Uterus (tissue), 4 donors: ENCODE results near the gene RAD51AP2. TPM values are rescaled to one million over a fixed set of nuclear protein-coding genes. Genes with fewer than 3 reads are reported as not detected.
"Not testable (repeated sequence)": the region's sequence is repeated elsewhere in the genome, so short reads cannot be mapped to it uniquely, and the experiment has no call there.

Source experiments
- DNase-seq, 2 donors: peaks; one replicate each; pipeline ENCODE4 v3.0.0-alpha.2; 2019 to 2020
- H3K27ac ChIP-seq, 2 donors: fragments of 200-600 bp; sonication (generic); 1 replicate in 1 of 2; 2 replicates in 1 of 2; pipeline ENCODE4 v1.5.1; 2016 to 2018
- H3K27me3 ChIP-seq, 2 donors: fragments of 200-600 bp; sonication (generic); one replicate each; pipeline ENCODE4 v1.5.1; 2018 to 2019; ENCODE audit warnings: control low read depth in 1 of 2
- H3K36me3 ChIP-seq, 2 donors: fragments of 200-600 bp; sonication (generic); one replicate each; pipeline ENCODE4 v1.5.1; 2019; ENCODE audit warnings: control low read depth in 1 of 2
- H3K4me1 ChIP-seq, 2 donors: fragments of 200-600 bp; sonication (generic); one replicate each; pipeline ENCODE4 v1.5.1; 2018 to 2019; ENCODE audit warnings: control low read depth in 1 of 2
- H3K4me3 ChIP-seq, 2 donors: fragments of 200-600 bp; sonication (generic); 1 replicate in 1 of 2; 2 replicates in 1 of 2; pipeline ENCODE4 v1.5.1; 2018 to 2019; ENCODE audit warnings: mild to moderate bottlenecking in 1 of 2
- H3K9me3 ChIP-seq, 2 donors: fragments of 200-600 bp; sonication (generic); one replicate each; pipeline ENCODE4 v1.5.1; 2019; ENCODE audit warnings: control low read depth in 1 of 2
- POLR2A ChIP-seq, 2 donors: fragments of 450-650 bp; IDR thresholded peaks; one replicate each; pipeline ENCODE4 v1.6.1; 2016; ENCODE audit warnings: antibody characterized with exemption in 2 of 2, mild to moderate bottlenecking in 1 of 2, moderate library complexity in 1 of 2
- intact Hi-C: fragments of 100-400 bp; cut with DNase I; formaldehyde crosslinking; loops from one replicate; pipeline ENCODE4 v1.15.1; 2023; ENCODE audit warnings: low total_unique reads
- total RNA-seq, 4 donors: library from RNA; depleted of rRNA in 3 of 4; stranded (reverse); fragments of >200 nt in 3 of 4; gene quantifications; one replicate each; pipeline versions ENCODE4 v1.1.0 to v1.2.4, GENCODE V29; 2014 to 2023
- TF ChIP-seq, protein P1 (sequence below), 4 experiments: fragments of 200-600 bp in 2 of 4; fragments of 450-650 bp in 2 of 4; sonication (generic) in 2 of 4; IDR thresholded peaks; one replicate each; pipeline ENCODE4 v1.5.1; 2016 to 2019; ENCODE audit warnings: antibody characterized with exemption in 4 of 4, mild to moderate bottlenecking in 2 of 4, moderate library complexity in 1 of 4
- donor health status: DM: yes; HTN: yes; CAD: no.

The RAD51AP2 gene
- under 1 TPM in 1 of 4 donors, not detected in 3; 0.69 TPM for total RNA-seq

DNA sequence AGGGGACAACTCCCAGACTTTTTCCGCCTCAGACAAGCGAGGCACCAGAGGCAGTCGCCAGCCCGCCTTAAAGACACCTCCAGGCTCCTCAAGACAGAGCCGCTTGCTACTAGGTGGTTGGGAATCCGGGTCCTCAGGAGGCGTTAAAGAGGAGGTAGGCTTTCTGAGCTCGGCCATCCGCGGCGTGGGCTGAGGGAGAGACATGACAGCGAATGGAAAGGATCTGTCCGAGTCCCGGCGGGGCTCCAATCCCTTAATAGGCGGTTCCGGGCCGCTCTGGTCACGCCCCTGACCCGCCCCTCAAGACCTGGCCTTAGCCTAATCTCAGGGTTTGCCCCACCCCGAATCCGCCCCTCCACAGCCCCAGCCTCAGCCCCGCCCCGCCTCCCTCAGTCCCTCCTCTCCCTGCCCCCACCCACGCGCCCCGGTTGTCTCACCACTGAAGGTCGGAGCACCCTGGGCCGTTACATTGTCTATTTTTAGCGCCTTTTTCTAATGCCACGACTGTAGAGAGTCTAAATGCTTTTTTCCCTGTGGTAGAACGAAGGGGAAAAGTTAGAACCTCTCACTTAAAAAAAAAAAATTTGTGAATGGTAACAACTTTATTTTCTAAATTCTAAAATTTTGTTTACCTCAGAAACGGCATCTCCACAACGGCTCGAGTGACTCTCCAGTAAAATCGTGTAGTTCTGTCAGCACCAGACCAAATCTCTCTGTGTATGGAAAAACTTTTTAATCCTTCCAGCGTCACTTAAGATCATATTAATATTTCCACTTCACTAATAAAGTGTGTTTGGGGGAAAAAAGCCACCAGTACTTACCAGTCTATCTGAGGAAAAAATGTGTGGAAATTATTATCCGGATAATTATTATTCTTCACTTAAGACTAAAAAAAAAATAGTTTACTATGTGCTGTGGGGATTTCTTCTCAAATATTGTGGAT lies at the start of gene RAD51AP2:
Gene RAD51AP2 (minus strand): TSS at position 229 of the 943 bp plus-strand sequence. CDS start 25 bp downstream, at position 204.
- H3K4me1 ChIP-seq = no peaks in the 10 kb centered on the region
- H3K9me3 ChIP-seq = no peaks in the 10 kb centered on the region
- H3K27me3 ChIP-seq = no peaks in the 10 kb centered on the region
- no peaks in the 10 kb centered on the region for H3K36me3 ChIP-seq
- TF ChIP-seq, protein P1, sequence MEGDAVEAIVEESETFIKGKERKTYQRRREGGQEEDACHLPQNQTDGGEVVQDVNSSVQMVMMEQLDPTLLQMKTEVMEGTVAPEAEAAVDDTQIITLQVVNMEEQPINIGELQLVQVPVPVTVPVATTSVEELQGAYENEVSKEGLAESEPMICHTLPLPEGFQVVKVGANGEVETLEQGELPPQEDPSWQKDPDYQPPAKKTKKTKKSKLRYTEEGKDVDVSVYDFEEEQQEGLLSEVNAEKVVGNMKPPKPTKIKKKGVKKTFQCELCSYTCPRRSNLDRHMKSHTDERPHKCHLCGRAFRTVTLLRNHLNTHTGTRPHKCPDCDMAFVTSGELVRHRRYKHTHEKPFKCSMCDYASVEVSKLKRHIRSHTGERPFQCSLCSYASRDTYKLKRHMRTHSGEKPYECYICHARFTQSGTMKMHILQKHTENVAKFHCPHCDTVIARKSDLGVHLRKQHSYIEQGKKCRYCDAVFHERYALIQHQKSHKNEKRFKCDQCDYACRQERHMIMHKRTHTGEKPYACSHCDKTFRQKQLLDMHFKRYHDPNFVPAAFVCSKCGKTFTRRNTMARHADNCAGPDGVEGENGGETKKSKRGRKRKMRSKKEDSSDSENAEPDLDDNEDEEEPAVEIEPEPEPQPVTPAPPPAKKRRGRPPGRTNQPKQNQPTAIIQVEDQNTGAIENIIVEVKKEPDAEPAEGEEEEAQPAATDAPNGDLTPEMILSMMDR (IDR thresholded peaks at IDR 0.05) = no peak
- TF ChIP-seq POLR2A (IDR thresholded peaks at IDR 0.05) = no peak
- H3K27ac ChIP-seq = peak within 1 kb of the TSS; percentile 74 to 82
- intact Hi-C loops = no loop called here
- H3K4me3 ChIP-seq = peak within 1 kb of the TSS; percentile 28 to 44
- DNase-seq = peak; percentile 90 to 91

DNA sequence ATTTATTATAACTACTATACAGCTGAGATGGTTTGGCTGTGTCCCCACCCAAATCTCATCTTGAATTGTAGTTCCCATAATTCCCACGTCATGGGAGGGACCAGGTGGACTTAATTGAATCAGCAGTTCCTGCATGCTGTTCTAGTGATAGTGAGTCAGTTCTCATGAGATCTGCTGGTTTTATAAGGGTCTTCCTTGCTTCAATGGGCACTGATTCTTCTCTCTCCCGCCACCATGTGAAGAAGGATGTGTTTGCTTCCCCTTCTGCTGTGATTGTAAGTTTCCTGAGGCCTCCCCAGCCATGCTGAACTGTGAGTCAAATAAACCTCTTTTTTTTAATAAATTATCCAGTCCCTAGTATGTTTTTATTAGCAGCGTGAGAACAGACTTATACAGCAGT lies 47.5 kb upstream of the RAD51AP2 start:
- DNase-seq, H3K4me3 ChIP-seq, H3K36me3 ChIP-seq, H3K27ac ChIP-seq, intact Hi-C loops, H3K4me1 ChIP-seq, H3K9me3 ChIP-seq, H3K27me3 ChIP-seq: not testable (repeated sequence)

DNA sequence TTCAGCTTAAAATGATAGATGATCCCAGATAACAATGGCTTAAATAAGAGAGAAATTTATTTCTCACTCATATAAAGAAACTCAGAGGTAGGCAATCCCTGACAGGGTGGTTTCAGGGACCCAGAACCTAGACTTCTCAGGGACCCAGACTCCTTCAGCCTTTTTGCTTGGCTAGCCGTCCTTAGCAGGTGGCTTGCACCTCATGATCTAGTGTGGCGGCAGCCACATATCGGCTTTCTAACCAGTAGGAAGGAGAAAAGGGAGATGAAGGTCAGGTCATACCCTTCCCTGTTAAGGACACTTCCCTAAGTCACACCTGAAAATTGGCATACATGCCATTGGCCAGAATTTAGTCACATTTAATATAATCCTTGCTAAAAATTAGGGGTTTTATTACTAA lies 40.6 kb upstream of the RAD51AP2 start:
- H3K27me3 ChIP-seq = no peaks in the 10 kb centered on the region
- H3K27ac ChIP-seq = no peak overlapping the region
- H3K36me3 ChIP-seq = no peaks in the 10 kb centered on the region
- no peak for DNase-seq
- no peak for TF ChIP-seq POLR2A (IDR thresholded peaks at IDR 0.05)
- TF ChIP-seq, protein P1 (IDR thresholded peaks at IDR 0.05) = no peak
- intact Hi-C loops = no loop called here
- no peaks in the 10 kb centered on the region for H3K9me3 ChIP-seq
- no peak overlapping the region for H3K4me3 ChIP-seq
- no peaks in the 10 kb centered on the region for H3K4me1 ChIP-seq

DNA sequence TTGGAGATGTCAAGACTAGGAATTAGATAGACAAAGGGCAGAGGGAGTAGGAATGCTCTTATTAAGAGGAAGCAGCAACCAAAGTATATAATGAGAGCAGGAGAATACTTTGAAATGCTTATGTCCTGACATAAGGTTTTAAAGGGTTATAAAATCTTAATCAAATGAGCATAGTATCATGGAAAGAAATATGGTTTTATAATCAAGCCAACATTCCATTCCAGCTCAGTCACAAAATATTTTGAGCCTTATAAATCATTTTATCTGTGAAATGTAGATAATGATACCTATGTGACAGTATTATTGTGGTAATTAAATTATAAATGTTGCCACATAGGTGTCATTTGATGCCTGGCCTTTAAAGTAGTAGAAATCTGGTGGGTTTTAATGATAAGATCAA lies 39.8 kb upstream of the RAD51AP2 start:
- H3K9me3 ChIP-seq = no peaks in the 10 kb centered on the region
- no peaks in the 10 kb centered on the region for H3K27me3 ChIP-seq
- H3K4me3 ChIP-seq = no peak overlapping the region
- TF ChIP-seq POLR2A (IDR thresholded peaks at IDR 0.05) = no peak
- TF ChIP-seq, protein P1 (IDR thresholded peaks at IDR 0.05) = no peak
- no peaks in the 10 kb centered on the region for H3K4me1 ChIP-seq
- no peaks in the 10 kb centered on the region for H3K36me3 ChIP-seq
- intact Hi-C loops = no loop called here
- no peak overlapping the region for H3K27ac ChIP-seq
- no peak for DNase-seq

DNA sequence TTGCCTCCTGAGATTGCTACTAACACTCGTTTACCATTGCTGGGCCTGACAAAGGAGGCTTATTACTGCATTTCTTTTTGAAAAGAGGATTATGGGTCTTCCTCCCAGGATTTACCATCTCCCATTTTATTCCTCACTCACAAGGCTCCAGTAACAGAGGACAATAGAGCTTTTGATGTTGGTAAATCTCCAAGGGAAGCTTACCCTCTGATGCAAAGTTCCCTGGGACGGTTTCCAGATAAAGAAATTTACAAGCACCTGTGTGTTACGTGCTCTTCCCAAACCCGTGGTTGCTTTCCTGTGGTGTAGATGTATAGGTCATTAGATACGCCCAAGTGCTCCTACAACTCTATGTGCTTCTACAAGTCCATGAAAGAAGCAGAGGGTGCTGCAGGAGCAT lies 39.4 kb upstream of the RAD51AP2 start:
- no peak for DNase-seq
- H3K27me3 ChIP-seq = no peaks in the 10 kb centered on the region
- H3K36me3 ChIP-seq = no peaks in the 10 kb centered on the region
- H3K9me3 ChIP-seq = no peaks in the 10 kb centered on the region
- H3K27ac ChIP-seq = no peak overlapping the region
- no peak overlapping the region for H3K4me3 ChIP-seq
- no peaks in the 10 kb centered on the region for H3K4me1 ChIP-seq
- intact Hi-C loops = no loop called here
- TF ChIP-seq POLR2A (IDR thresholded peaks at IDR 0.05) = no peak
- TF ChIP-seq, protein P1 (IDR thresholded peaks at IDR 0.05) = no peak
